HTERT RPE-1 (cell line): ENCODE results near the gene AP3B1.

Experiments
- in situ Hi-C: fragments of 300-500 bp; cut with MboI; formaldehyde crosslinking; loops from 4 replicates; pipeline ENCODE4 v1.14.3; 2020; ENCODE audit warnings: low sequenced_read_pairs

Gene AP3B1

DNA sequence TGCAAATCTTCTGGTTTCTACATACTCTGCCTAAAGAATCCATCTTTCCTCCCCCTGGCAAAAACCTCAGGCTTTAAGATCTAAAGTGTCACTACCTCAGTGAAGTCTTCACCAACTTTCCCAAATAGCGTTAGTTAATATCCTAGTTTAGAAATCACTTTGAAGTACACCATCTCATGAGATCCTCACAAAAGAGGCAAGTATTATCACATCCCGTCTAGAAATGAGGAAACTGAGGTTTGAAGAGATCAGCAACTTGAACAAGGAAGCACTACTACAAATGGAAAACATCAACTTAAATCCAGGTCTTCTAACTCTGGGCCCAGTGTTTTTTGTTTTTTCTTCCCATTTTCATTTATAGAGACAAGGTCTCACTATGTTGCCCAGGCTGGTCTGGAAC lies 4.6 kb downstream of the AP3B1 start:
- in situ Hi-C loops: no loop called here

DNA sequence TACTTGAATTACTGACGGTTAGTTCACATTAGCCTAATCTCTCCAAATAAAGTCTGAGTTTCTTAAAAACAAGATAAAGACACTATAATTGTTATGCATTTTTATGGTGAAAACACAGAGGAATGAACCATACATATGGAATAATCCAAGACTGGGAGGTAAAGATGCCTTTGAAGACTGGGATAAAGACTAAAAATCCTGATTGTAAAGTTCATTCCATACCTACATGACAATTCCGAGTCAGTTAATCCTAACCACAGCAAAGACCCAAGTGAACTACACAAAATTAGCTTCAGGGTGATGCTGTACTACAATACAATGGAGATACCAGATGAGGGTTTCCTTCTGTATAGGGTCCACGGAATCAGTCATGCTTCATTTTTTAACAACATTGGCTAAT lies 6.3 kb downstream of the AP3B1 start:
- in situ Hi-C loops: no loop called here

- in situ Hi-C loops: no loop called here
These were observed 6.7 kb downstream of the AP3B1 start for GRCh38 chr5:78287833-78288232.

- in situ Hi-C loops: no loop called here
These were observed 7.3 kb downstream of the AP3B1 start for GRCh38 chr5:78287169-78287568.

DNA sequence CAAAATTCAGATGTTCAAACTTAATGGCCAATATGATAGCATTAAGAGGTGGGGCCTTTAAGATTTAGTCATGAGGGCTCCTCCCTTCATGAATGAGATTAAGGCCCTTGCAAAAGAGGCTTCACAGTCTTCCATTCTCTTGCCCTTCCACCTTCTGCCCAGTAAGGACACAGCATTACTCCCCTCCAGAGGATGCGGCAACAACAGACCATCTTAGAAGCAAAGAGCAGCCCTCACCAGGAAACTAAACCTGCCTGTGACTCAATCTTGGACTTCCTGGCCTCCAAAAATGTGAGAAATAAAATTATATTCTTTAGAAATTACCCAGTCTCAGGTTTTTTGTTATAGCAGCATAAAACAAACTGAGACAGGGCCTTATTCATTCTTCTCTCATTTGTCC lies 8.2 kb downstream of the AP3B1 start:
- in situ Hi-C loops: no loop called here

- in situ Hi-C loops: no loop called here
These were observed 10.7 kb downstream of the AP3B1 start for GRCh38 chr5:78283802-78284201.

GRCh38 chr5:78283105-78283504 lies 11.4 kb downstream of the AP3B1 start:
- in situ Hi-C loops: no loop called here

DNA sequence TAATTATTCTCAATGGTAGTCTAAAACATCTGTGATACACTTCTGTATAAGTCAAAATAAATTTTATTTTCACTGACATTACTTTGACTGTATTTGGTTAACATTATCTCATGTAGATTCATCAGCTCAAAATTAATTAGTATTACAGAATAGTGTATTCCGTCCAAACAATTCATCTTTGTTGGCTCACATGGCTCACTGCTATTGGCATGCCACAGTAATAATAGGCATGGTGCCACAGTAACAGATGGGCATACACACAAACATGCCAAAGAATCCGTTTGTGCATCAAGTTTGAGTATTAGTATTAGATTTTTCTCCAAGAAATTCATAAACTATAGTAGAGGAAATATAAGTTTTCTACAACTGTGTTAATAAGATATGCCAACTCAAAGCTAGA lies 14.2 kb downstream of the AP3B1 start:
- in situ Hi-C loops: no loop called here

DNA sequence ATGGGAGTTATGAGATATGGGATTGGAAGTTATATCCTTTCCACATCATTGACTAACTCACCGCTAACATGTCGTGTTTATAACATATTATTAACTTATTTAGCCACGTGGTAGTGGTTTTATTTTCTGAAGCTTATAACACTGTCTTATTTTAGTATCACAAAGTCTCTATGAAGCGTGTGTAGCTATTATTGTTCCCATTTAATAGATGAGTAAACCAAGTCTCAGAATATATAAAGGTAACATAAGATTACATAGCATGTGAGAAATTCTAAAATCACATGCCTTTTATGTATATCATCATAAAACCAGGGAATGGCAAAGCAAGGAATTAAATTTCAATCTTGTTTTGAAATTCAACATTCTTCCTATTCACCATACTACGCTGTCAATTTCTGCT lies 15.3 kb downstream of the AP3B1 start:
- in situ Hi-C loops: no loop called here

GRCh38 chr5:78277715-78278114 lies 16.8 kb downstream of the AP3B1 start:
- in situ Hi-C loops: no loop called here

DNA sequence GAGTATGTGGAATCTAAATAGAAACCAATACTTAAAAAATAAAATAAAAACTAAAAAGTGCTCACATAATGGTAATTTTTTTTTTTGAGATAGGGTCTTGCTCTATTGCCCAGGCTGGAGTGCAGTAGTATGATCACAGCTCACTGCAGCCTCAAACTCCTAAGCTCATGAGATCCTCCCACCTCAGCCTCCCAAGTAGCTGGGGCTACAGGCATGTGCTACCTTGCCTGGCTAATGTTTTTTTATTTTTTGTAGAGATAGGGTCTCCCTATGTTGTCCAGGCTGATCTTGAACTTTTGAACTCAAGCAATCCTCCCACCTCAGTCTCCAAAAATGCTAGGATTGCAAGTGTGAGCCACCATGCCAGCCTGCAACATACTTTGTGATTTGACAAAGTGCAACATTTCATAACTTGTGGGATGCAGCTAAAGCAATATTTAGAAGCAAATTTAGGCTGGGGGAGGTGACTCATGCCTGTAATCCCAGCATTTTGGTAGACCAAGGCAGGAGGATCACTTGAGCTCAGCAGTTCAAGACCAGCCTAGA lies 18.4 kb downstream of the AP3B1 start:
- in situ Hi-C loops: no loop called here

GRCh38 chr5:78274540-78275197 lies 19.8 kb downstream of the AP3B1 start:
- in situ Hi-C loops: no loop called here

DNA sequence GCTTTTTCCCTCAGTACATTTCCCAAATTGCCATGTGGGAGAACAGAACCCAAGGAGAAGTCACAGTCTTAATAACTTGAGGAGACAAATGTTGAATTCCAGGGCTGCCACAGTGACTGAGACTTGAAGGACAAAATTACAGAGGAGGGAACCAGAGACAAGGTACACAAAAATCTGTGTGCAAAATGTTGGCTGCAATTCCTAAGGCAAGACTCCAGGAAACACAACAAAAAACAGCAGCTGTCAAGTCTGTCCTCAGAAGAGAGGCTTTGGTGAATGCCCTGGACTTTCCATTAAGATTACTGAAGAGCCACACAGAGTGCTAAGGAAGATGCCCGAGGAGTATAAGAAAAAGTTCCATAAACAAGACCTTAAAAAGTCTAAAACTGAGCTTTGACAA lies 21.1 kb downstream of the AP3B1 start:
- in situ Hi-C loops: no loop called here

- in situ Hi-C loops: no loop called here
These were observed 22.7 kb downstream of the AP3B1 start for GRCh38 chr5:78271766-78272165.

DNA sequence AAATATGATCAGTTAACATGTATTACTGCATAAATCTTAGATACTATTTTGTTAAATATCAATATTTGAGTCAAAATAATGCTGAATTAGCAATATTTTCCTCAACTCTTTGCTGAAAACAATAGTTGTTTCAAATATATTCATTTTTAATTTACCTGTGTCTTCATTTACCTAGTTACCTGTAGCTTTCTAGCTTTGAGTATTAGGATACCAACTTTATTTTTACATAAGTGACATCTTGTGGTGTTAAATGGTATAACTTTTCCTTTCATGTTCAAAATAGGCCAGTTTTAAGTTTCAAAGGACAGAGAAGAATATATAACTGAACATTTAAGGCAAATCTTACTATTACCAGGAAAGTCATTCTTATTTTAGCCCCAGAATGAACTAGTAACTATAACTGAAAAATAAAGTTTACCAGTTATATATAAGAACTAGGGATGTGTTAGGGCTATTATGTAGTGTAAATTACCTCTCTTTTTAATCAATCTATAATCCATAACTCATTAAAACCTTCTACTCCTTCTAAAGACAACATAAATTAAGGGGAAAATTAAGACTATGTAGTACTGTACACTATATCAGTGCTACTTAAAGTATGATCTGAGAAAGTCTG lies 25.3 kb downstream of the AP3B1 start:
- in situ Hi-C loops: no loop called here

GRCh38 chr5:78268356-78268755 lies 26.1 kb downstream of the AP3B1 start:
- in situ Hi-C loops: no loop called here

GRCh38 chr5:78265163-78265562 lies 29.3 kb downstream of the AP3B1 start:
- in situ Hi-C loops: no loop called here

DNA sequence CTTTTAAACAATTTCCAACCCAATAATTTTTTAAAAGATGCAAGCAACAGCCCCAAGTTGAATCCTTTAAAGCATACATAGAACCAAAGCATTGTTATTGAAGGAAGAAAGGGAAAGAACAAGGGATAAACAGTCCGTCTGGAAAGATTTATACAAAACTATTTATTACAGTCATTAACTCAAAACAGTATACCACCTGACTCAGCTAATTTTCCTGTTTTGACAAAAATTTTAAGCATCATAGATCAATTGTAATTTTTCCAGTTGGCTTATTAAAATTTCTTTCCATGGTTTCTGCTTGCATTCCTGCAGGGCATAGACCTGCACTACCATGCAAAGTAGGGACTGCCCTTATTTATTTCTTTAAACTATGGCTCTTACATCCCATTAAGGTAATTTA lies 29.9 kb downstream of the AP3B1 start:
- in situ Hi-C loops: no loop called here

- in situ Hi-C loops: no loop called here
These were observed 33.7 kb downstream of the AP3B1 start for GRCh38 chr5:78260771-78261170.

DNA sequence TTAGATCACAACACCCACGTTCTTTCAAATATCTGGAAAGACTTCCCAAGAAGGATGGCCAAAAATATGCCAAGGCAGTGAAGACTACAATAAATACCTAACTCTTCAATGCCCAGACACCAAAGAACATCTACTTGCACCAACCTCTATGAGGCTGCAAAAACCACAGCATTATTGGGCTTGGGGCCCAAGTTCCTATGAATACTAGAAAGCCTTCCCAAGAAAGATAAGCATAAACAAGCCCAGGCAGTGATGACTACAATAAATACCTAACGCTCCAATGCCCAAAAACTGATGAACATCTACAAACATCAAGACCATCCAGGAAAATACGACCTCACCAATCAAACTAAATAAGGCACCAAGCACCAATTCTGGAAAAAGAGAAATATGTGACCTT lies 41.3 kb downstream of the AP3B1 start:
- in situ Hi-C loops: no loop called here

GRCh38 chr5:78252715-78253114 lies 41.8 kb downstream of the AP3B1 start:
- in situ Hi-C loops: no loop called here

DNA sequence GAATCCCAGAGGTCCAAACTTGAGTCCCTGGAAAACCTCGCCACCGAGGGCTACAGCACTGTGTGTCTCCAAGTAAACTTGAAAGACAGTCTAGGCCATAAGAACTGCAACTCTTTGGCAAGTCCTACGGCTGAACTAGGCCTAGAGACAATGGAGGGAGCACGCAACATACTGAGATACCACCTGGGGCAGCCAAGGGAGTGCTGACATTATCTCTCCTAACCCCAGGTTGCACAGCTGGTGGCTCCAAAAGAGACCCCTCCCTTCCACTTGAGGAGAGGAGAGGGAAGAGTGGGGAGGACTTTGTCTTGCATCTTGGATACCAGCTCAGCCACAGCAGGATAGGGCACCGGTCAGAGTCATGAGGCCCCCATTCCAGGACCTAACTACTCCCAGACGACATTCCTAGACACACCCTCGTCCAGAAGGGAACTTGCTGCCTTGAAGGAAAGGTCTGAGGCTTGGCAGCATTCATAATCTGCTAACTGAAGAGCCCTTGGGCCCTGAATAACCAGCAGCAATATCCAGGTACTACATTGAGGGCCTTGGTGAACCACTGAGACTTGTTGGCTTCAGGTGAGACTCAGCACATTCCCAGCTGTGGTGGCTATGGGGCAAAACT lies 42.7 kb downstream of the AP3B1 start:
- in situ Hi-C loops: no loop called here
